TTC549 (cell line): Measurements from ENCODE around the gene ZDHHC17.

Experiments used
- FAIRE-seq: peaks from 2 replicates; lab custom pipeline; 2012; peaks lifted over from hg19 to GRCh38; lab: Jason Lieb, UNC

The ZDHHC17 gene

GRCh38 chr12:76878899-76879709 is 115.2 kb downstream of the ZDHHC17 start, which contains the start of gene CSRP2:
Gene CSRP2 (minus strand): TSS chr12:76879019. CDS start chr12:76866260, 12,759 bp downstream.
- no peak for FAIRE-seq

- no peak for FAIRE-seq
Observed at GRCh38 chr12:76879710-76880518, 116.0 kb downstream of the ZDHHC17 start.

GRCh38 chr12:76880519-76881023 is 116.7 kb downstream of the ZDHHC17 start:
- no peak for FAIRE-seq

- no peak for FAIRE-seq
Observed at GRCh38 chr12:76881142-76881541, 117.2 kb downstream of the ZDHHC17 start.

GRCh38 chr12:76882367-76882766 is 118.5 kb downstream of the ZDHHC17 start:
- FAIRE-seq, result no peak

GRCh38 chr12:76883151-76883550 is 119.2 kb downstream of the ZDHHC17 start:
- no peak for FAIRE-seq

- no peak for FAIRE-seq
Observed at GRCh38 chr12:76883811-76884210, 119.9 kb downstream of the ZDHHC17 start.

GRCh38 chr12:76888775-76889174 is 124.9 kb downstream of the ZDHHC17 start:
- no peak for FAIRE-seq

- no peak for FAIRE-seq
Observed at GRCh38 chr12:76890151-76891143, 126.5 kb downstream of the ZDHHC17 start.

GRCh38 chr12:76891609-76892008 is 127.7 kb downstream of the ZDHHC17 start:
- FAIRE-seq, result no peak

- FAIRE-seq, result no peak
Observed at GRCh38 chr12:76895796-76896195, 131.9 kb downstream of the ZDHHC17 start.

- no peak for FAIRE-seq
Observed at GRCh38 chr12:76896274-76896673, 132.4 kb downstream of the ZDHHC17 start.

- FAIRE-seq, result no peak
Observed at GRCh38 chr12:76898442-76898841, 134.5 kb downstream of the ZDHHC17 start.

- FAIRE-seq, result no peak
Observed at GRCh38 chr12:76899522-76899921, 135.6 kb downstream of the ZDHHC17 start.

- no peak for FAIRE-seq
Observed at GRCh38 chr12:76901628-76902380, 137.9 kb downstream of the ZDHHC17 start.
